Measurements from ENCODE around the gene GIMAP7.

GIMAP7 gene

GRCh38 chr7:150524018-150524417 is 9.3 kb downstream of the GIMAP7 start:
- no peak for DNase-seq (ENCODE audit: low read depth)
- no peak overlapping the region for H3K4me3 ChIP-seq (ENCODE audit: control insufficient read depth, low read depth, low read length)
- TF ChIP-seq CTCF (conservative IDR thresholded peaks at IDR 0.05; ENCODE audit: control insufficient read depth, insufficient read depth, low read depth, low read length): no peak

DNA sequence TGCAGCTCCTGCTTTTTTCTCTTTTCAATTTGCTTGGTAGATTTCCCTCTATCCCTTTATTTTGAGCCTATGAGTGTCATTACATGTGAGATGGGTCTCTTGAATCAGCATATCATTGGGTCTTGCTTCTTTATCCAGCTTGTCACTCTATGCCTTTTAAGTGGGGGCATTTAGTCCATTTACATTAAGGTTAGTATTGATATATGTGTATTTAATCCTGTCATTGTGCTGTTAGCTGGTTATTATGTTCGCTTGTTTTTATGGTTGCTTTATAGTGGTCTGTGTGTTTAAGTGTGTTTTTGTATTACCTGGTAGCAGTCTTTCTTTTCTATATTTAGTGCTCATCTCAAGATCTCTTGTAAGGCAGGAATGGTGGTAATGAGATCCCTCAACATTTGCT is 17.0 kb downstream of the GIMAP7 start:
- DNase-seq (ENCODE audit: low read depth): peak; percentile 0
- TF ChIP-seq CTCF (conservative IDR thresholded peaks at IDR 0.05; ENCODE audit: control insufficient read depth, insufficient read depth, low read depth, low read length): no peak
- H3K4me3 ChIP-seq (ENCODE audit: control insufficient read depth, low read depth, low read length): no peak overlapping the region

DNA sequence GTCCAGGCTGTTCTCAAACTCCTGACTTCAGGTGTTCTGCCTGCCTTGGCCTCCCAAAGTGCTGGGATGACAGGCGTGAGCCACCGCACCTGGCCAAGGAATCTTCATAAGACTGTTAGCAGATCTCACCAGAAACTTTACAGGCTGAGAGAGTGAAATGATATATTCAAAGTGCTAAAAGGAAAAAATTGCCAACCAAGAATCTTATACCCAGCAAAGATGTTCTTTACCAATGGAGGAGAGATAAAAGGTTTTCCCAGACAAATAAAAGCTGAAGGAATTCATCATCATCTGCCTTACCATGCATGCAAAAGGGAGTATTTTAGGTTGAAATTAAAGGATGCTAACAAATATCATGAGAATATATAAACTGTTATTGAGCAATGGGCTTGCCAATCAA is 23.6 kb downstream of the GIMAP7 start:
- no peak for DNase-seq (ENCODE audit: low read depth)
- no peak overlapping the region for H3K4me3 ChIP-seq (ENCODE audit: control insufficient read depth, low read depth, low read length)
- TF ChIP-seq CTCF (conservative IDR thresholded peaks at IDR 0.05; ENCODE audit: control insufficient read depth, insufficient read depth, low read depth, low read length): no peak

DNA sequence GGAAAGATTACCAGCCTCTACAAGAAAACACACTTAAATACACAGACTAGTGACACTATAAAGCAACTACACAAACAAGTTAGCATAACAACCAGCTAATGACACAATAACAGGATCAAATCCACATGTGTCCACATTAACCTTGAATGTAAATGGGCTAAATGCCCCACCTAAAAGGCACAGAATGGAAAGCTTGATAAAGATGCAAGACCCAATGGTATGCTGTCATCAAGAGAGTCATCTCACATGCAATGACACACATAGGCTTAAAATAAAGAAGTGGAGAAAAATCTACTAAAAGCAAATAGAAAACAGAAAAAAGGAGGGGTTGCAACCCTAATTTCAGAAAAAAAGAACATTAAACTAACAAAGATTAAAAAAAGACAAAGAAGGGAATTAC is 38.5 kb downstream of the GIMAP7 start:
- no peak for TF ChIP-seq CTCF (conservative IDR thresholded peaks at IDR 0.05; ENCODE audit: control insufficient read depth, insufficient read depth, low read depth, low read length)
- no peak for DNase-seq (ENCODE audit: low read depth)
- no peak overlapping the region for H3K4me3 ChIP-seq (ENCODE audit: control insufficient read depth, low read depth, low read length)

DNA sequence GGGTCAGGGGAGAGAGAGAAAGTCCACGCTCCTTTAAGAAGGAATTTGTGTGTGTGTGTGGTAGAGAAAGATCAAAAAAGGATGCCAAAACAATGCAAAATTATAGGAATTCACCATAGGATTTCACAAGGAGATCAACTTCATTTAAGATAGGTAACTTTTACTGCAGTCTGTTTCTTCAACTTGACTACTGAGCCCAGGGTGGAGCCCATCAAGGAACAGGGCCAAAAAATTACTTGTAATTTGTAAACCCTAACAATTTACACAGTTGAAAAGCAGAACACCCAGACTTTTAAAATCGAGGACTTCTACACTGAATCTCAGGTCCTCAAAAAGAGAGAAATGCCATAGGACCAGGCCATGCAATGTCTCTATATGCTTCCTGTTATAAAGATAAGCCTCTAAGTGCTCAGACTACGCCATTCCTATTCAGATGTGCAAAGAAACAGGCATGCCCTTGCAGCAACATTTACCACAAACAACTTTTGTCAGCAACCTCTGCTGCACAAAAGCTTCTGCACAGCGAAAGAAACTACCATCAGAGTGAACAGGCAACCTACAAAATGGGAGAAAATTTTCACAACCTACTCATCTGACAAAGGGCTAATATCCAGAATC is 42.0 kb downstream of the GIMAP7 start:
- no peak for TF ChIP-seq CTCF (conservative IDR thresholded peaks at IDR 0.05; ENCODE audit: control insufficient read depth, insufficient read depth, low read depth, low read length)
- no peak overlapping the region for H3K4me3 ChIP-seq (ENCODE audit: control insufficient read depth, low read depth, low read length)
- DNase-seq (ENCODE audit: low read depth): no peak

- H3K4me3 ChIP-seq (ENCODE audit: control insufficient read depth, low read depth, low read length): no peak overlapping the region
- DNase-seq (ENCODE audit: low read depth): no peak
- TF ChIP-seq CTCF (conservative IDR thresholded peaks at IDR 0.05; ENCODE audit: control insufficient read depth, insufficient read depth, low read depth, low read length): no peak
Measured at GRCh38 chr7:150560486-150560885, 45.8 kb downstream of the GIMAP7 start.

- TF ChIP-seq CTCF (conservative IDR thresholded peaks at IDR 0.05; ENCODE audit: control insufficient read depth, insufficient read depth, low read depth, low read length): no peak
- no peak overlapping the region for H3K4me3 ChIP-seq (ENCODE audit: control insufficient read depth, low read depth, low read length)
- DNase-seq (ENCODE audit: low read depth): no peak
Measured at GRCh38 chr7:150562919-150563318, 48.2 kb downstream of the GIMAP7 start.

Data from fibroblast of mammary gland (primary cell).